Measurements from ENCODE around the gene ST3GAL3. TPM values are rescaled to one million over a fixed set of nuclear protein-coding genes. Genes with fewer than 3 reads are reported as not detected.

ST3GAL3 gene
- total and polyA plus RNA-seq, 2 of the 13 experiments (the other 11 are each of a cell fraction or from before 2014, with no cell fraction given) = 5.1 to 8.1 TPM

DNA sequence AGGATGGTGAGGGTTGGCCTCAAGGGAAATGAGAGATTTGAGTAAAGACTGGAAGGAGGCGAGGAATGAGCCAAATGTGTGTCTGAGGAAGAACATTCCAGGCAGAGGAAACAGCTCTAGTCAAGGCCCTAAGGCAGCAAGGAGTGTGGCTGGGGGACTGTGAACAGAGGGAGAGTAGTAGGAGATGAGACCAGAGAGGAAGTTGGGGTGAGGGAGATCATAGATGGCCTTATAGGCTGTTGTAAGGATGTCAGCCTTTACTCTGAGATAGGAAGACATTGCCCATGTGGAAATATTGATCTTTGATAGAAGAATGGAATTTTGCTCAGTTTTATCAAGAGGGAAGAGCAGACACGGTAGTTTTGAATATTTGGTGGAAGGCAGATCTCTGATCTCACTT lies 171.1 kb downstream of the ST3GAL3 start:
- no peak for TF ChIP-seq XRCC5 (optimal IDR thresholded peaks at IDR 0.05; ENCODE audit: low read length)
- no peak for TF ChIP-seq MED8 (CRISPR knock-in tag; IDR thresholded peaks at IDR 0.05; ENCODE audit: insufficient replicate concordance)
- TF ChIP-seq FOXO1 (CRISPR knock-in tag; IDR thresholded peaks at IDR 0.05) = no peak
- no peak for TF ChIP-seq DPF2 (CRISPR knock-in tag; IDR thresholded peaks at IDR 0.05; ENCODE audit: borderline replicate concordance, low read depth)
- TF ChIP-seq BORCS8-MEF2B (CRISPR knock-in tag; IDR thresholded peaks at IDR 0.05) = no peak
- no peak for TF ChIP-seq ZNF674 (CRISPR knock-in tag; IDR thresholded peaks at IDR 0.05; ENCODE audit: low read depth)
- TF ChIP-seq ZNF777 (CRISPR knock-in tag; IDR thresholded peaks at IDR 0.05) = no peak
- TF ChIP-seq ZNF326 (CRISPR knock-in tag; IDR thresholded peaks at IDR 0.05; ENCODE audit: borderline replicate concordance) = no peak
- TF ChIP-seq NFYC (CRISPR knock-in tag; IDR thresholded peaks at IDR 0.05) = no peak
- no peak for TF ChIP-seq TCF7L2 (IDR thresholded peaks at IDR 0.05; ENCODE audit: low read depth, low read length)
- no peak for TF ChIP-seq DNMT3B (CRISPR knock-in tag; conservative IDR thresholded peaks at IDR 0.05)
- no peak for TF ChIP-seq GZF1 (CRISPR knock-in tag; IDR thresholded peaks at IDR 0.05)
- TF ChIP-seq SMAD9 (CRISPR knock-in tag; IDR thresholded peaks at IDR 0.05) = no peak
- TF ChIP-seq SALL2 (CRISPR knock-in tag; IDR thresholded peaks at IDR 0.05) = no peak
- no peak for TF ChIP-seq MIER3 (CRISPR knock-in tag; IDR thresholded peaks at IDR 0.05; ENCODE audit: borderline replicate concordance)
- TF ChIP-seq ATF7 (IDR thresholded peaks at IDR 0.05) = no peak
- no peak for TF ChIP-seq ATF7 (CRISPR knock-in tag; IDR thresholded peaks at IDR 0.05)
- no peak for TF ChIP-seq SMC3 (IDR thresholded peaks at IDR 0.05; ENCODE audit: low read length)
- no peak for TF ChIP-seq RXRA (CRISPR knock-in tag; IDR thresholded peaks at IDR 0.05)
- TF ChIP-seq FOXK2 (IDR thresholded peaks at IDR 0.05) = no peak
- H3K9me3 ChIP-seq (ENCODE audit: low read length) = no peaks in the 10 kb centered on the region
- H3K9ac ChIP-seq (ENCODE audit: insufficient read depth, low read depth, low read length) = no peak overlapping the region
- FAIRE-seq (no peak), DNase-seq (ENCODE audit: low spot score) (no peak), ATAC-seq (no peak)
- no peaks in the 10 kb centered on the region for H4K20me1 ChIP-seq (ENCODE audit: insufficient read depth, low read length)
- CTCF ChIA-PET (ENCODE audit: low intra/inter-chr PET ratio, low total read pairs) = no interaction called here
- H3K27ac ChIP-seq (ENCODE audit: extremely low read length, insufficient read depth, low read length) = no peak overlapping the region
- peaks cover 0 to 2% of the 10 kb centered on the region in 2 experiments; a peak in 1 of 5 replicates for H3K36me3 ChIP-seq (replicated peaks in 1 of 2; ENCODE audit: control insufficient read depth in 1 of 2, insufficient read depth in 2 of 2, low read length in 2 of 2)
- no peak overlapping the region for H3K4me2 ChIP-seq (ENCODE audit: low read depth, low read length)
- no peaks in the 10 kb centered on the region; the same call in 1 of the 2 replicates for H3K4me1 ChIP-seq (ENCODE audit: insufficient read depth, low read length)
- WGBS (ENCODE audit: low lambda C conversion rate) = 92% methylated on average over 2 of the region's 2 CpGs
- BruUV-seq (replicated peaks) = no TSS peak
- H2AFZ ChIP-seq (ENCODE audit: low read length) = no peak overlapping the region
- POLR2A ChIA-PET = no interaction called here
- in situ Hi-C loops (cut with HindIII; ENCODE audit: extremely low pct_ligation_motif_present, low pct_unique_long_range_greater_than_20kb) (no loop called here), intact Hi-C loops (cut with micrococcal nuclease; ENCODE audit: unreplicated experiment) (no loop called here)
- H3K4me3 ChIP-seq (replicated peaks in 1 of 3; ENCODE audit: insufficient read depth in 1 of 3, low read depth in 2 of 3, low read length in 3 of 3) = no peak overlapping the region
- H3K79me2 ChIP-seq (ENCODE audit: insufficient read depth, low read length) = no peaks in the 10 kb centered on the region
- no peaks in the 10 kb centered on the region for H3K27me3 ChIP-seq (ENCODE audit: control insufficient read depth in 1 of 2, insufficient read depth in 2 of 2, low read length in 2 of 2)

Measured in HepG2 (cell line).